ENCODE measurements around the gene AQP9. TPM values are rescaled to one million over a fixed set of nuclear protein-coding genes. Genes with fewer than 3 reads are reported as not detected.
"Not testable (repeated sequence)": the region's sequence is repeated elsewhere in the genome, so short reads cannot be mapped to it uniquely, and the experiment has no call there.

AQP9 gene
- total RNA-seq, 1 donor from 2014 or later = not detected

GRCh38 chr15:58110999-58111717 is 27.0 kb upstream of the AQP9 start:
- H3K27ac ChIP-seq (ENCODE audit: low read depth, low read length) = no peak overlapping the region
- Mint-ChIP-seq H3K36me3 (ENCODE audit: low read depth, unreplicated experiment) (no peaks in the 10 kb centered on the region), H3K4me1 (ENCODE audit: low read depth, unreplicated experiment) (peaks cover 11% of the 10 kb centered on the region), H3K27me3 (ENCODE audit: low read depth, unreplicated experiment) (no peaks in the 10 kb centered on the region), H3K4me3 (ENCODE audit: unreplicated experiment) (no peak overlapping the region), H3K9me3 (ENCODE audit: unreplicated experiment) (no peaks in the 10 kb centered on the region), H3K27ac (ENCODE audit: unreplicated experiment) (no peak overlapping the region)
- TF ChIP-seq CTCF (IDR thresholded peaks at IDR 0.05; ENCODE audit: insufficient read depth, low read depth, low read length) = no peak
- TF ChIP-seq EZH2 (IDR thresholded peaks at IDR 0.05; ENCODE audit: insufficient read depth, low read length) = no peak
- no peaks in the 10 kb centered on the region for H3K36me3 ChIP-seq (ENCODE audit: insufficient read depth, low read length)
- peaks cover 17% of the 10 kb centered on the region for H3K27me3 ChIP-seq (ENCODE audit: insufficient read depth, low read length)
- no peak overlapping the region for H3K4me3 ChIP-seq (ENCODE audit: insufficient read depth, low read depth, low read length)
- no peaks in the 10 kb centered on the region for H4K20me1 ChIP-seq (ENCODE audit: insufficient read depth, low read length)
- H2AFZ ChIP-seq (ENCODE audit: low read depth, low read length) = no peak overlapping the region
- DNase-seq (ENCODE audit: low read depth) (no peak), FAIRE-seq (no peak)
- no peaks in the 10 kb centered on the region for H3K4me1 ChIP-seq (ENCODE audit: insufficient read depth, low read length)
- no peak overlapping the region for H3K4me2 ChIP-seq (ENCODE audit: low read length)
- H3K9me3 ChIP-seq (ENCODE audit: insufficient read depth, low read depth, low read length) = no peaks in the 10 kb centered on the region
- no peak overlapping the region for H3K9ac ChIP-seq (ENCODE audit: low read length)
- H3K79me2 ChIP-seq (ENCODE audit: insufficient read depth, low read length) = no peaks in the 10 kb centered on the region

DNA sequence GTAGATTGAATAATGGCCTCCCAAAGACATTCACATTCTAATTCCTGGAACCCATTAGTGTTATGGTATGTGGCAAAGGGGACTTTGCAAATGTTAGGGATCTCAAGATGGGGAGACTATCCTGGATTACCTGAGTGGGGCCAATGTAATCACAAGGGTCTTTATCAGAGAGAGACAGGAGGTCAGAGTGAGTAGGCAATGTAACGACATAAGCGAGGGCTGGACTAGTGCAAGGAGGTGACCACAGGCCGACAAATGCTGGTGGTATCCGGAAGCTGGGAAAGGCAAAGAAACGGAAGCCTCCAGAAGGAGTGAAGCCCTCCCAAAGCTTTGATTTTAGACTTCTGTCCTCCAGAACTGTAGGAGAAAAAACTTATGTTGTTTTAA is 26.5 kb upstream of the AQP9 start:
- H3K4me3 ChIP-seq (ENCODE audit: insufficient read depth, low read depth, low read length) = no peak overlapping the region
- no peak overlapping the region for H3K4me2 ChIP-seq (ENCODE audit: low read length)
- FAIRE-seq = no peak
- H3K4me1 ChIP-seq (ENCODE audit: insufficient read depth, low read length) = no peaks in the 10 kb centered on the region
- H3K36me3 ChIP-seq (ENCODE audit: insufficient read depth, low read length) = no peaks in the 10 kb centered on the region
- no peaks in the 10 kb centered on the region for H3K79me2 ChIP-seq (ENCODE audit: insufficient read depth, low read length)
- TF ChIP-seq CTCF (IDR thresholded peaks at IDR 0.05; ENCODE audit: insufficient read depth, low read depth, low read length) (no peak), EZH2 (IDR thresholded peaks at IDR 0.05; ENCODE audit: insufficient read depth, low read length) (no peak)
- DNase-seq (ENCODE audit: low read depth) = no peak
- no peak overlapping the region for H2AFZ ChIP-seq (ENCODE audit: low read depth, low read length)
- no peak overlapping the region for H3K9ac ChIP-seq (ENCODE audit: low read length)
- H3K9me3 ChIP-seq (ENCODE audit: insufficient read depth, low read depth, low read length) = no peaks in the 10 kb centered on the region
- no peak overlapping the region for H3K27ac ChIP-seq (ENCODE audit: low read depth, low read length)
- H3K27ac Mint-ChIP-seq (ENCODE audit: unreplicated experiment) = no peak overlapping the region
- peaks cover 11% of the 10 kb centered on the region for H3K4me1 Mint-ChIP-seq (ENCODE audit: low read depth, unreplicated experiment)
- H3K27me3 ChIP-seq (ENCODE audit: insufficient read depth, low read length) = peaks cover 17% of the 10 kb centered on the region
- no peak overlapping the region for H3K4me3 Mint-ChIP-seq (ENCODE audit: unreplicated experiment)
- no peaks in the 10 kb centered on the region for H3K36me3 Mint-ChIP-seq (ENCODE audit: low read depth, unreplicated experiment)
- H4K20me1 ChIP-seq (ENCODE audit: insufficient read depth, low read length) = no peaks in the 10 kb centered on the region
- H3K9me3 Mint-ChIP-seq (ENCODE audit: unreplicated experiment) = no peaks in the 10 kb centered on the region
- H3K27me3 Mint-ChIP-seq (ENCODE audit: low read depth, unreplicated experiment) = no peaks in the 10 kb centered on the region

- H3K79me2 ChIP-seq (ENCODE audit: insufficient read depth, low read length); H2AFZ ChIP-seq (ENCODE audit: low read depth, low read length); H3K36me3 ChIP-seq (ENCODE audit: insufficient read depth, low read length); H3K27ac ChIP-seq (ENCODE audit: low read depth, low read length); H4K20me1 ChIP-seq (ENCODE audit: insufficient read depth, low read length); H3K27me3 Mint-ChIP-seq (ENCODE audit: low read depth, unreplicated experiment); H3K4me1 ChIP-seq (ENCODE audit: insufficient read depth, low read length); H3K9me3 ChIP-seq (ENCODE audit: insufficient read depth, low read depth, low read length); FAIRE-seq; H3K4me3 ChIP-seq (ENCODE audit: insufficient read depth, low read depth, low read length); H3K36me3 Mint-ChIP-seq (ENCODE audit: low read depth, unreplicated experiment); H3K9ac ChIP-seq (ENCODE audit: low read length); H3K4me3 Mint-ChIP-seq (ENCODE audit: unreplicated experiment); DNase-seq (ENCODE audit: low read depth); H3K4me2 ChIP-seq (ENCODE audit: low read length); H3K9me3 Mint-ChIP-seq (ENCODE audit: unreplicated experiment): not testable (repeated sequence)
- Mint-ChIP-seq H3K4me1 (ENCODE audit: low read depth, unreplicated experiment) (peaks cover 11% of the 10 kb centered on the region), H3K27ac (ENCODE audit: unreplicated experiment) (peak overlapping the region; percentile 83)
- H3K27me3 ChIP-seq (ENCODE audit: insufficient read depth, low read length) = peaks cover 14% of the 10 kb centered on the region
Measured at GRCh38 chr15:58113358-58113757, 24.8 kb upstream of the AQP9 start.
